GM18870 (cell line): ENCODE results near the gene HOXD12.

Experiments used
- ATAC-seq: cut with Tn5 transposase; IDR thresholded peaks from one replicate; pipeline ENCODE4 v1.9.1; 2021; ENCODE audit warnings: moderate library complexity; ENCODE audit not compliant: unreplicated experiment

Gene HOXD12

GRCh38 chr2:176092270-176093144, 7.1 kb upstream of the HOXD12 start, which contains the start of gene HOXD13:
Gene HOXD13, plus strand, starts transcription at chr2:176092721. Its CDS starts 170 bp downstream, at chr2:176092891.
- ATAC-seq = no peak

GRCh38 chr2:176093145-176093897, 6.3 kb upstream of the HOXD12 start:
- no peak for ATAC-seq

GRCh38 chr2:176093898-176094249, 5.7 kb upstream of the HOXD12 start:
- no peak for ATAC-seq

GRCh38 chr2:176094349-176094748, 5.2 kb upstream of the HOXD12 start:
- no peak for ATAC-seq

GRCh38 chr2:176095421-176095820, 4.2 kb upstream of the HOXD12 start:
- ATAC-seq = no peak

- ATAC-seq = no peak
Measured at GRCh38 chr2:176096243-176096985, 3.2 kb upstream of the HOXD12 start.

GRCh38 chr2:176096986-176097819, 2.4 kb upstream of the HOXD12 start:
- ATAC-seq = no peak

GRCh38 chr2:176097820-176098365, 1.7 kb upstream of the HOXD12 start:
- no peak for ATAC-seq

- ATAC-seq = no peak
Measured at GRCh38 chr2:176098366-176099158, 1.0 kb upstream of the HOXD12 start.

GRCh38 chr2:176099159-176099727, 352 bp upstream of the HOXD12 start:
- no peak for ATAC-seq

GRCh38 chr2:176100547-176101140, 1.0 kb downstream of the HOXD12 start:
- ATAC-seq = no peak

- no peak for ATAC-seq
Measured at GRCh38 chr2:176101216-176101830, 1.7 kb downstream of the HOXD12 start.

- ATAC-seq = no peak
Measured at GRCh38 chr2:176101842-176102241, 2.2 kb downstream of the HOXD12 start.

GRCh38 chr2:176102309-176102866, 2.8 kb downstream of the HOXD12 start:
- ATAC-seq = no peak

GRCh38 chr2:176103194-176103593, 3.6 kb downstream of the HOXD12 start:
- no peak for ATAC-seq

GRCh38 chr2:176103742-176104315, 4.2 kb downstream of the HOXD12 start:
- no peak for ATAC-seq

GRCh38 chr2:176104316-176105077, 4.9 kb downstream of the HOXD12 start:
- no peak for ATAC-seq
